Vagina (tissue), 2 donors: ENCODE results near the gene LRRC27.

Source experiments
- CTCF ChIP-seq, 3 experiments: fragments of 450-650 bp in 2 of 3; fragments of 200-600 bp in 1 of 3; sonication (generic) in 1 of 3; IDR thresholded peaks; one replicate each; pipeline ENCODE4 v1.5.1; 2017 to 2019; ENCODE audit warnings: antibody characterized with exemption in 3 of 3, mild to moderate bottlenecking in 2 of 3, moderate library complexity in 2 of 3
- POLR2A ChIP-seq, 2 donors: fragments of 450-650 bp; IDR thresholded peaks; one replicate each; pipeline ENCODE4 v1.6.1; 2017; ENCODE audit warnings: antibody characterized with exemption in 2 of 2, mild to moderate bottlenecking in 2 of 2, moderate library complexity in 2 of 2
- POLR2AphosphoS5 ChIP-seq, 2 donors: sonication (generic); formaldehyde crosslinking; IDR thresholded peaks; one replicate each; pipeline ENCODE4 v1.9.0; 2017; ENCODE audit warnings: antibody characterized with exemption in 2 of 2, mild to moderate bottlenecking in 2 of 2, low read depth in 1 of 2; ENCODE audit not compliant: insufficient read depth in 1 of 2

GRCh38 chr10:132368391-132368790, 36.4 kb downstream of the LRRC27 start:
- TF ChIP-seq CTCF (IDR thresholded peaks at IDR 0.05) (no peak), POLR2A (IDR thresholded peaks at IDR 0.05) (no peak), POLR2AphosphoS5 (IDR thresholded peaks at IDR 0.05; ENCODE audit: insufficient read depth in 1 of 2, low read depth in 1 of 2) (no peak)
